ENCODE data around the gene C11orf98. TPM values are rescaled to one million over a fixed set of nuclear protein-coding genes. Genes with fewer than 3 reads are reported as not detected.

Gene C11orf98
- polyA plus RNA-seq, 1 donor (not counting 4 experiments of a cell fraction or from before 2014, with no cell fraction given), result 81.5 TPM

DNA sequence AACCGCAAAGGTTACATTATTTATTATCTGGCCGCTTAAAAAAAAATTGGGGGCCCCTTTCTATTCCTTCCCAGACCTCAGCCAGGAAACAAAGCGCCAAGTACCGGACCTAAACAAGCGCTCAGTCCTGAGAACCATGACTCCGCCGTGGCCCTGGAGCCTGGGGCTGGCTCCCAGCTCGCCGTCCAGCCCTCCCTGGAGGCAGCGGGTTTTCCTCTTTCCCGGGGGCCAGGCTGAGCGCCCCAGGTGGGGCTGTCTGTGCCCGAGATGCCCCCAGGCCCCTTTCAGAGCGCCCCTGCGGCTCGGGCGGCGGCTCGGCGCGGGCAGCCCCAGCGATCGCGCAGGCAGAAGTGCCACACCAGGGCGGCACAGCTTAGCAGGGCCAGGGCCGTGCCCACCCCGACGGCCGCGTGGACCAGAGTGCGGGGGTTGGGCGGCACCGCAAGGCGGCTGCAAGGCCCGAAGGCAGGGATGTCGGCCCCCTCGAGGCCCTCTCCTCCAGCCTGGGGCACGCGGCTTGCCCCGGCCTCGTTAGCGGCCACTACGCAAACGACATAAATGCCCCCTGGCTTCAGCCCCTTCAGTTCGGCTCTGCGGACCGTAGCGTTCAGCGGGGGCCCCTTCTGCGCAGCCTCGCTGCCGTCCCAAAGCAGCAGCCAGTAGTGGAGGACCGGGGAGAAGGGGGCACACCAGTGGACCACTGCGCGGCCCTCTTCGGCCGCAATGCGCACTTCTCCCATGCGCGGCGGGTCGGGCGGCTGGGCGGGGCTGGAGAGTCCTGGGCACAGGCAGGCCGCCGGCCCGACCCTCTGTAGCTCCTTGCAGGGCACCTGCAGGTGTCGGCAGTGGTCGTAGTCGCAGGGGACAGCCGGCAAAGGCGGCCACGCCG lies 22.7 kb upstream of the C11orf98 start:
- no peaks in the 10 kb centered on the region for H3K9me1 ChIP-seq (ENCODE audit: control insufficient read depth, extremely low read depth, insufficient read depth, low read length)
- H3K9me3 ChIP-seq (ENCODE audit: control insufficient read depth, low read depth, low read length), result no peaks in the 10 kb centered on the region
- no peak overlapping the region for H3K4me3 ChIP-seq (ENCODE audit: control insufficient read depth in 2 of 3, extremely low read depth in 1 of 3, insufficient read depth in 2 of 3, low read depth in 1 of 3, low read length in 3 of 3)
- DNase-seq (ENCODE audit: low read depth, low spot score), result no peak
- no peak overlapping the region for H2AFZ ChIP-seq (ENCODE audit: control insufficient read depth, low read length)
- FAIRE-seq, result no peak
- peaks cover 12% of the 10 kb centered on the region for H3K4me1 ChIP-seq (ENCODE audit: control insufficient read depth, extremely low read depth, insufficient read depth, low read length)
- H4K20me1 ChIP-seq (ENCODE audit: control insufficient read depth, extremely low read depth, insufficient read depth, low read length), result no peaks in the 10 kb centered on the region
- H3K27ac ChIP-seq (ENCODE audit: control insufficient read depth, insufficient read depth, low read length), result no peak overlapping the region
- TF ChIP-seq EZH2 (IDR thresholded peaks at IDR 0.05; ENCODE audit: low read length), result no peak
- TF ChIP-seq, protein P1, sequence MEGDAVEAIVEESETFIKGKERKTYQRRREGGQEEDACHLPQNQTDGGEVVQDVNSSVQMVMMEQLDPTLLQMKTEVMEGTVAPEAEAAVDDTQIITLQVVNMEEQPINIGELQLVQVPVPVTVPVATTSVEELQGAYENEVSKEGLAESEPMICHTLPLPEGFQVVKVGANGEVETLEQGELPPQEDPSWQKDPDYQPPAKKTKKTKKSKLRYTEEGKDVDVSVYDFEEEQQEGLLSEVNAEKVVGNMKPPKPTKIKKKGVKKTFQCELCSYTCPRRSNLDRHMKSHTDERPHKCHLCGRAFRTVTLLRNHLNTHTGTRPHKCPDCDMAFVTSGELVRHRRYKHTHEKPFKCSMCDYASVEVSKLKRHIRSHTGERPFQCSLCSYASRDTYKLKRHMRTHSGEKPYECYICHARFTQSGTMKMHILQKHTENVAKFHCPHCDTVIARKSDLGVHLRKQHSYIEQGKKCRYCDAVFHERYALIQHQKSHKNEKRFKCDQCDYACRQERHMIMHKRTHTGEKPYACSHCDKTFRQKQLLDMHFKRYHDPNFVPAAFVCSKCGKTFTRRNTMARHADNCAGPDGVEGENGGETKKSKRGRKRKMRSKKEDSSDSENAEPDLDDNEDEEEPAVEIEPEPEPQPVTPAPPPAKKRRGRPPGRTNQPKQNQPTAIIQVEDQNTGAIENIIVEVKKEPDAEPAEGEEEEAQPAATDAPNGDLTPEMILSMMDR (optimal IDR thresholded peaks at IDR 0.05 in 1 of 3, IDR thresholded peaks at IDR 0.05 in 1 of 3, conservative IDR thresholded peaks at IDR 0.05 in 1 of 3; ENCODE audit: extremely low read depth in 1 of 3, insufficient read depth in 2 of 3, low read length in 3 of 3), result no peak
- no peak overlapping the region for H3K9ac ChIP-seq (ENCODE audit: control insufficient read depth, extremely low read depth, insufficient read depth, low read length)
- H3K79me2 ChIP-seq (ENCODE audit: control insufficient read depth, insufficient read depth, low read length), result no peaks in the 10 kb centered on the region
- H3K4me2 ChIP-seq (ENCODE audit: control insufficient read depth, extremely low read depth, insufficient read depth, low read depth, low read length), result no peak overlapping the region
- peaks cover 4 to 15% of the 10 kb centered on the region in 2 experiments for H3K36me3 ChIP-seq (ENCODE audit: control insufficient read depth in 2 of 2, extremely low read depth in 1 of 2, insufficient read depth in 2 of 2, low read length in 2 of 2)
- no peaks in the 10 kb centered on the region for H3K27me3 ChIP-seq (ENCODE audit: control insufficient read depth, extremely low read depth, insufficient read depth, low read length)
- dilution Hi-C loops (cut with MboI; ENCODE audit: extremely low pct_ligation_motif_present, low sequenced_read_pairs), result no loop called here

DNA sequence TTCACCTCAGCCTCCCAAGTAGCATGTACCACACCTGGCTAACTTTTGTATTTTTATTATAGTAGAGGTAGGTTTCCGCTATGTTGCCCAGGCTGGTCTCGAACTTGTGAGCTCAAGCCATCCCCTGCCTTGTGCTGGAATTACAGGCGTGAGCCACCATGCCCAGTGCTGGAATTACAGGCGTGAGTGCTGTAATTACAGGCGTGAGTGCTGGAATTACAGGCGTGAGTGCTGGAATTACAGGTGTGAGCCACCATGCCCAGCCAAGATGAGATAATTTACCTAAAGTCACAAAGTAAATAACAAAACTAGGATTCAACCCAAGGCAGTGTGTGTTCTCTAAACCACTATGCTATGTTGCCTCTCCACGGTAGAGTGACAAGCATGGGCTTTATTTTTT lies 17.5 kb upstream of the C11orf98 start:
- peaks cover under 1 to 7% of the 10 kb centered on the region in 2 experiments for H3K36me3 ChIP-seq (ENCODE audit: control insufficient read depth in 2 of 2, extremely low read depth in 1 of 2, insufficient read depth in 2 of 2, low read length in 2 of 2)
- no peak for DNase-seq (ENCODE audit: low read depth, low spot score)
- no peak overlapping the region for H3K4me2 ChIP-seq (ENCODE audit: control insufficient read depth, extremely low read depth, insufficient read depth, low read depth, low read length)
- H3K9me3 ChIP-seq (ENCODE audit: control insufficient read depth, low read depth, low read length), result no peaks in the 10 kb centered on the region
- no peak overlapping the region for H3K4me3 ChIP-seq (ENCODE audit: control insufficient read depth in 2 of 3, extremely low read depth in 1 of 3, insufficient read depth in 2 of 3, low read depth in 1 of 3, low read length in 3 of 3)
- no peak for FAIRE-seq
- no peak overlapping the region for H3K27ac ChIP-seq (ENCODE audit: control insufficient read depth, insufficient read depth, low read length)
- TF ChIP-seq, protein P1 (optimal IDR thresholded peaks at IDR 0.05 in 1 of 3, IDR thresholded peaks at IDR 0.05 in 1 of 3, conservative IDR thresholded peaks at IDR 0.05 in 1 of 3; ENCODE audit: extremely low read depth in 1 of 3, insufficient read depth in 2 of 3, low read length in 3 of 3), result no peak
- TF ChIP-seq EZH2 (IDR thresholded peaks at IDR 0.05; ENCODE audit: low read length), result no peak
- H4K20me1 ChIP-seq (ENCODE audit: control insufficient read depth, extremely low read depth, insufficient read depth, low read length), result no peaks in the 10 kb centered on the region
- H3K27me3 ChIP-seq (ENCODE audit: control insufficient read depth, extremely low read depth, insufficient read depth, low read length), result no peaks in the 10 kb centered on the region
- H3K79me2 ChIP-seq (ENCODE audit: control insufficient read depth, insufficient read depth, low read length), result peaks cover 14% of the 10 kb centered on the region
- no peak overlapping the region for H3K9ac ChIP-seq (ENCODE audit: control insufficient read depth, extremely low read depth, insufficient read depth, low read length)
- no peaks in the 10 kb centered on the region for H3K9me1 ChIP-seq (ENCODE audit: control insufficient read depth, extremely low read depth, insufficient read depth, low read length)
- no peak overlapping the region for H2AFZ ChIP-seq (ENCODE audit: control insufficient read depth, low read length)
- dilution Hi-C loops (cut with MboI; ENCODE audit: extremely low pct_ligation_motif_present, low sequenced_read_pairs), result no loop called here
- peaks cover 12% of the 10 kb centered on the region for H3K4me1 ChIP-seq (ENCODE audit: control insufficient read depth, extremely low read depth, insufficient read depth, low read length)

All from keratinocyte (primary cell).